GM21619 (cell line): Measurements from ENCODE around the gene CELF2.
"Not testable (repeated sequence)": the region's sequence is repeated elsewhere in the genome, so short reads cannot be mapped to it uniquely, and the experiment has no call there.

Experiments
- ATAC-seq: cut with Tn5 transposase; IDR thresholded peaks from one replicate; pipeline ENCODE4 v1.9.1; 2021; ENCODE audit not compliant: unreplicated experiment

The CELF2 gene

GRCh38 chr10:11336722-11337162 lies 319.1 kb downstream of the CELF2 start:
- no peak for ATAC-seq

- ATAC-seq: no peak
Observed at GRCh38 chr10:11337516-11337915, 319.8 kb downstream of the CELF2 start.

- ATAC-seq: no peak
Observed at GRCh38 chr10:11338160-11338844, 320.6 kb downstream of the CELF2 start.

GRCh38 chr10:11339013-11339412 lies 321.3 kb downstream of the CELF2 start:
- ATAC-seq: no peak

- no peak for ATAC-seq
Observed at GRCh38 chr10:11339660-11340059, 322.0 kb downstream of the CELF2 start.

- ATAC-seq: no peak
Observed at GRCh38 chr10:11341283-11341960, 323.8 kb downstream of the CELF2 start.

- ATAC-seq: no peak
Observed at GRCh38 chr10:11344081-11344480, 326.4 kb downstream of the CELF2 start.

- ATAC-seq: no peak
Observed at GRCh38 chr10:11344550-11344949, 326.9 kb downstream of the CELF2 start.

GRCh38 chr10:11345224-11346054 lies 327.8 kb downstream of the CELF2 start:
- peak; percentile 83 for ATAC-seq

- ATAC-seq: not testable (repeated sequence)
Observed at GRCh38 chr10:11347580-11347979, 329.9 kb downstream of the CELF2 start.

- no peak for ATAC-seq
Observed at GRCh38 chr10:11351801-11352200, 334.1 kb downstream of the CELF2 start.

GRCh38 chr10:11353006-11353896 lies 335.6 kb downstream of the CELF2 start:
- no peak for ATAC-seq

- peak; percentile 37 for ATAC-seq
Observed at GRCh38 chr10:11354823-11355222, 337.2 kb downstream of the CELF2 start.

GRCh38 chr10:11355592-11355991 lies 337.9 kb downstream of the CELF2 start:
- ATAC-seq: no peak

GRCh38 chr10:11357439-11357838 lies 339.8 kb downstream of the CELF2 start:
- no peak for ATAC-seq

- no peak for ATAC-seq
Observed at GRCh38 chr10:11358011-11358410, 340.3 kb downstream of the CELF2 start.

GRCh38 chr10:11358923-11359575 lies 341.4 kb downstream of the CELF2 start:
- ATAC-seq: no peak

- ATAC-seq: no peak
Observed at GRCh38 chr10:11359869-11360268, 342.2 kb downstream of the CELF2 start.

GRCh38 chr10:11363497-11363896 lies 345.8 kb downstream of the CELF2 start:
- no peak for ATAC-seq

- no peak for ATAC-seq
Observed at GRCh38 chr10:11364241-11364640, 346.6 kb downstream of the CELF2 start.
